GM19025 (cell line): Measurements from ENCODE around the gene EHMT2.
"Not testable (repeated sequence)": the region's sequence is repeated elsewhere in the genome, so short reads cannot be mapped to it uniquely, and the experiment has no call there.

ENCODE experiments used
- ATAC-seq: cut with Tn5 transposase; IDR thresholded peaks from one replicate; pipeline ENCODE4 v1.9.1; 2021; ENCODE audit warnings: mild to moderate bottlenecking, low read depth, moderate library complexity; ENCODE audit not compliant: unreplicated experiment

The EHMT2 gene

DNA sequence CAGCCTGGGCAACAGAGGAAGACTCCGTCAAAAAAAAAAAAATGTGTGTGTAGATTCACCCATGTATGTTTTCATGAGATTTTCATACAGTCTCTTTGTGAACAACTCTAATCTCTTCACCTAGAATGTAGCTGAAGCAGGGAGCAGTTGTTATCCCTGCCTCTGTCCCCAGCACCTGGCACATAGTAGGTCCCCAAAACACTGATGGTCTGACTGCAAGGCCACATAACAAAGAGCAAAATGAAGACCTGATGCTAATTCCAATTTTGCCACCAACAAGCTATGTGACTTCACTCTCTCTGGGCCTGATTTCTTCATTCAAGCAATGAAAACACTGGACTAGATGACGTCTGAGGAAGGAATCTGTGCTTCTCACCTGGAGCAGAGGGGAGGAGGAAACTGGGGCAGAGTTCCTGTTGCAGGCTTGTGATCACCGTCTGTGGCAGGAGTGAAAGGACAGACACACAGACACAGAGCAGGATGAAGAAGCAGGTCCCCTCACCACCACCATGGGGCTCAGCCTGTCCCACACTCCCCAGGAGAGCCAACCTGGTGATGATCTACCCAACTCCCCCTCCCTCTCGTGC, 23.3 kb downstream of the EHMT2 start:
- ATAC-seq: no peak

DNA sequence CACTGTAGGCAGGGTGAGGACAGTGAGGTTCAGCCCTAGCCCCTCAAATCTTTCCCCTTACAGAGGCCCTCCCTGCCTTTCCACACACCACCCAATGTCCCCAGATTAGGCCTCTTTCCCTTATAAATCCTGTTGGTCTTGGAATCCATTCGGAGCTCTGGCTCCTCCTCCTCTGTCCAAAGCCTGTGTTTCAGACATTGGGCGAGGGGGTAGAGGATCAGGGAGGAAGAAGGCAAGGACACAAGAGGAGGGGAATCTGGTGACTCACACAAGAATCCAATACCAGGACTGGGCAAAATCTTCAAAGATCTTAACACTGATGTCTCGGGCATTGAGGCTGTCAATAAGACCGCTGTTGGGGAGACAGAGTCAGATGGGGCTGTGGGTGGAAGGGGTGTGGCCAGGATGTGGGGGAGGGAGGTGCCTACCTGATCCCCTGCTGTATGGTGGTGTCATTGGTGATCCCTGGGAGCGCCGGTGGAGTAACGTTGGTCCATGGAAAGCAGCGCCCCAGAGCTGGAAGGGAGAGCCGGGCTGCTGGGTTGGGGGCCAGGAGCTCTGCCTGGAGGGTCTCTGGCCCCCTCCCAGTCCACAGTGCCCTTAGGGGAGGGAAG, 26.3 kb downstream of the EHMT2 start:
- no peak for ATAC-seq

DNA sequence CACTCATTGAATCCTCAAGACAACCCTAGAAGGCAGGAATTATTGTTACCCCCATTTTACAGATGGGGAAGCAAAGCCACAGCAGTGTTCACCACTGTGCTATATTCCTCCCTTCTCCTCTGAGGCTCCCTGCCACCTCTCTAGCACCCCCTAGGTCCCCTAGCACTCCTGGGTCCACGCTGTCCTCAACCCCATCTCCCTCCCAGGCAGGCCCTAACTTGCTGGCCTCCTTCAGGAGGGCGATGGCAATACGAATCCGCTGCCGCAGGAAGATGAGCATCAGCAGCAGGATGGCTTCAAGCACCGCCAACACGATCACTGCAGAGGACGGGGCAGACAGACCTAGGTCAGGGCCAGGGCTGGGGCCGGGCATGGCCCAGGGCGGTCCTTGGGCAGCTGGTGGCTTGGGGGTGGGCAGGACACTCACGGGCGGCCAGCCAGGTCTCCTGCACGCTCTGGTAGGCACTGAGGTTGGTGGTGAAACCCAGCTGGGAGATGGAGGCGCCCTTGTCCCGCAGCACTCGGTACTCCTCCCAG, 27.0 kb downstream of the EHMT2 start:
- no peak for ATAC-seq

- no peak for ATAC-seq
These were observed 28.2 kb downstream of the EHMT2 start for GRCh38 chr6:31869343-31869742.

DNA sequence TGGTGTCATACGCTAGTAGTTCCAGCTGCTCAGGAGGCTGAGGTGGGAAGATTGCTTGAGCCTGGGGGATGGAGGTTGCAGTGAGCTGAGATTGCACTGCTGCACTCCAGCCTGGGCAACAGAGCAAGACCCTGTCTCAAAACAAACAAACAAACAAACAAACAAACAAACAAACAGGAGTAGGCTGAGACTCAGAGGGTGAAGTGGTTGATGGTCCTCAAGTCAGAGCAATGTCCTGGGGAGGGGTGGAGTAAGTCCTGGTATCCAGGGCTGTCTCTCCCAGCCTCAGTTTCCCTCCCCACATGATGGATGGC, 28.9 kb downstream of the EHMT2 start:
- ATAC-seq: not testable (repeated sequence)

DNA sequence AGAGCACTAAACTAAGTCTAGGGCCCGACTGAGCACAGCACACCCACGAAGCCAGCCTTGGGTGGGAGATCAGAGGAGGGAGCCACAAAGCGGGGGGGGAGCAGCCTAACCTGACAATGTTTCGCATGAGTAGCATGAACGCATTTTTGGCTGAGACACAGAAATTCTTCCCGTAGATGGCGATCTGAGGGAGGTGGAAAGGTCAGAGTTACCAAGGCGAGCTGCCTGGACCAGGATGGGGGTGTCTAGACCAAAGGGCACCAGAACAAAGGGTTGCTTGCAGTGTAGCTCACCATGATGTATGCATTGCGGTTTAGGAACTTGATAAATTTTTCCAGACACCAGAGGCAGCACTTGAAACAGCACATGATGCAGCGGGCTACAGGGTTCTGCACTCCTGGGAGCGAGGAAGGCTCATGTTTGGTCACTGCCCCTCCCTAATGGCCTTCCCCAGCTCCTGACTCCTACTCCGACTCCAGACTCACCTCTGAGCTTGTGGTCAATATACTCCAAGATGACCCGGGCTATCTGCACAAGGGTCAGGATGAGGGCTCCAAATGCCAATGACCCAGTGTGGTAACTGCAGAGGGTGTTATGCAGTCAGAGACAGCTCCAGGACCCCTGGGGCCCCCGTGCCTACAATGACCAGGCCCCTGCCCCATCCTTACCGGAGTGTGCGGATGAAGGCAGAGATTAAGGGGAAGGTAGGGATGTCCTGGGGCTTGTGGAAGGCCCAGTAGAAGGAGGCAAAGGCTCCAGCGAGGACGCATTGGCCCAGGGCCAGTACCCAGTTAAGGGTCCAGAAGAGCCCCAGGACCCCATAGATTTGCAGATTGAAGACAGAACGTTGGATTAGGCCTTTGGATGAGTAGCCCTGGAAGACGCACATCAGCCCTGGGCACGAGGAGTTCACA, 32.0 kb downstream of the EHMT2 start:
- ATAC-seq: no peak

DNA sequence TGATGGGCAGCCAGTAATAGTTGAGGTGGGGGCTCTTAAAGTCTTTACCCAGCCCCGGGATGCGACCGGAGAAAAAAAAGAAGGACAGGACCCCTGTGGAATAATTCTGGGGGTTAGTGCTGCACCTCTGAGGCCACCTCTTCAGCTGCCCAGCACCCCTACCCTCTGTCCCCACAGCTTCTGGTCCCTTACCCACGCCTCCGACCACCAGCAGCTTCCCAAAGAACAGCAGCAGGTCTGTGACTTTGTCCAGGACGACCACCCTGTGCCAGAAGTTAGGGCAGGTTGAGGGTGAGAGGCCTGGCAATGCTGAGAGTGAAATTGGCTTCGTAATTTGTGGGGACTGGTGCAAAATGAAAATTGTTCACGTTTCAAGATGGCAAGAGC, 32.7 kb downstream of the EHMT2 start:
- no peak for ATAC-seq

GRCh38 chr6:31864123-31864562, 33.4 kb downstream of the EHMT2 start:
- not testable (repeated sequence) for ATAC-seq

DNA sequence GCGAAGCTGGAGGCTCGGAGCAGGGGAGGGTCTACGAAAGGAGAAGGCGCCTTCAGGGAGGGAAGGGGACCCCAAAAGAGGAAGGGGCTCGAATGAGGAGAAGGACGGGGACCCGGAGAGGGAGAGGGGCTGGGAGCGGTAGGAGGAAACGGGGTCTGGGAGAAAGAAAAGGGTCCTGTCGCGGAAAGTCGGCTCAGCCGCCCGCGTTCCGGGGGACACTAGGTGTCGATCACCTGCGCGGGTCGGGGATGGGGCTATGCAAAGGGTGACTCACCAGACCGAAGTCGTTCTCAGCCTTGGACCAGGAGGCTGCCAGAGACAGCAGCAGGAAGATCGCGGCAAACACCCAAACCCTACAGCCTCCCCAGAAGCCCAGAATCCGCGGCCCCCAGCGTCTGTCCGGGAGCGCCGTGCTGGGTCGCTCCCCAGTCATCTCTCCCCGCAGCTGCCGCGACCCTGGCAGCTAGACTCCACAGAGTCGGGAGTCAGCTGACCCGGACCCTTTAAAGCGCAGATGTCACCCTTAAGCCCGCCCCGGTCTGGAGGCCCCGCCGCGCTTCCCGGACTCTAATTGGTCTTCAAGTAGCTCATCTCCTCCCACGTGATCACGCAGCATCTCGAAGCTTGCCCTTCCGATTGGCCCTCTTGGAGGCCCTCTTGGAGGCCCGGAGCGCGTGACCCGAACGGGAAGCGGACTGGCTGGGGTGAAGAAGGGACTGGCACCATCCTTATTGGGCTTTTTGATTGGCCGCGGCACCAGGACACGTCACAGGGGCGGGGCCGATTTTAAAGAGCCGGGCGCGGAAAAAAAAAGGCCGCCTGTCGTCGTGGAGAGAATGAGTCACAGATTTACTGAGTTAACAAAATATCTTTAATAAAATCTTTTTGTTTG, 34.9 kb downstream of the EHMT2 start, which contains the start of gene NEU1:
NEU1 (minus strand) TSS at position 478 of the 892 bp plus-strand sequence; CDS start at position 433, 45 bp downstream.
- peak; percentile 92 for ATAC-seq

GRCh38 chr6:31861919-31862343, 35.6 kb downstream of the EHMT2 start:
- ATAC-seq: no peak

- ATAC-seq: no peak
These were observed 36.3 kb downstream of the EHMT2 start for GRCh38 chr6:31861150-31861549.

- ATAC-seq: no peak
These were observed 37.1 kb downstream of the EHMT2 start for GRCh38 chr6:31860349-31860748.

DNA sequence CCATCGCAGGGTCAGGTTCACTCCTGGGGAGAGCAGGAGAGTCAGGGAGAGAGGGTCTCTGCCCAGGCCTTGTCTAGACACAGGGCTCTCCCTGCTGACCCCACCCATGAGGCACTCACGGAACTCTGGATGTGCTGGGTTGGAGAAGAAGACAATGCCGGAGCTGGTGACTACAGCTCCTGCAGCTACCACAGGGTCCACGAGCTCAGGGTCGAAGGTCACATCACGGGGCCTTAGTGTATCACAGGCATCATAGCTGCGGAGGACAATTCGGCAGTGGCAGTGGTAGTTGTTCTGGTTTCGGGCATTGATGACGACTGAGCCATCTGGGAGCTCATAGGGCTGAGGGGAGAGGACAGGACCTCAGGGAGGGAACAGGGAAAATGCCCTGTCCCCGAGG, 37.6 kb downstream of the EHMT2 start:
- ATAC-seq: no peak

DNA sequence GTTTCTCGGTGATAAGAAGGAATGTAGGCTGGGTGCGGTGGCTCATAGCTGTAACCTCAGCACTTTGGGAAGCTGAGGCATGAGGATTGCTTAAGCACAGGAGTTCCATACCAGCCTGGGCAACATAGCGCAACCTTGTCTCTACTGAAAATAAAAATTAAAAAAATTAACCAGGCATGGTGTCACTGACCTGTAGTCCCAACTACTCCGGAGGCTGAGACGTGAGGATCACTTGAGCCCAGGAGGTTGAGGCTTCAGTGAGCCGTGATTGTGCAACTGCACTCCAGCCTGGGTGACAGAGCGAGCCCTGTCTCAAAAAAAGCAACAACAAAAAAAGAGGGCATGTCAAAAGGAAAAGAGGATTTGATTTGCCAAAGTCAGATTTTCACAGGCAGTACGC, 38.8 kb downstream of the EHMT2 start:
- ATAC-seq: no peak

- ATAC-seq: not testable (repeated sequence)
These were observed 39.7 kb downstream of the EHMT2 start for GRCh38 chr6:31857774-31858173.

- not testable (repeated sequence) for ATAC-seq
These were observed 45.3 kb downstream of the EHMT2 start for GRCh38 chr6:31851980-31852718.

GRCh38 chr6:31851485-31851832, 46.0 kb downstream of the EHMT2 start:
- ATAC-seq: no peak

DNA sequence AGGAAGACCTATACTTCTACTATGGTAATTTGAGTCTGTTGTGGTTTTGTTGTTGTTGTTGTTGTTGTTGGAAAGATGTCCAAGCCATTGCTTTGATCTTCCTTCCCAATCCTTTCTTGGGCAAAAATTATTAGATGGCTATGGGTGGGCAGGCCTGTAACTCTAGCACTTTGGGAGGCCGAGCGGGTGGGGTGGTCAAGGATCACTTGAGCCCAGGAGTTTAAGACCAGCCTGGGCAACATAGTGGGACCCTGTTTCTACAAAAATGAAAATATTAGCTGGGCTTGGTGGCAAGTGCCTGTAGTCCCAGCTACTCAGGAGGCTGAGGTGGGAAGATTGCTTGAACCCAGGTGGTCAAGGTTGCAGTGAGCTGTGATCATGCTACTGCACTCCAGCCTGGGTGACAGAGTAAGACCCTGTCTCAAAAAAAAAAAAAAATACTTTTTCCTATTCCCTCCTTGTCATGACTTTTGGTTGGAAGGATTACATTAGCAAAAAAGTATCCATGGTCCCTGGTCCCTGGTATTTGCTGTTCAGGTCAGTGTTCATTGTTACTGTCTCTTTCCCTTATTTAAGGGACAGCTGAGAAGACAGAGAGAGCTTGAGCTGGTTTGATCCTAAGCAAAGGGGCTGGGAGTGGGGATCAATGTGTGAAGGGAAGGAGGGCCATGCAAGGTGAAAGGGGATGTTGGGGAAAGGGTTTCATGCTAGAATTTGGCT, 46.6 kb downstream of the EHMT2 start:
- ATAC-seq: no peak
